SU-DHL-6 (cell line): Measurements from ENCODE around the gene TPR.

Experiments
- CTCF ChIP-seq: fragments of 200-600 bp; sonication (generic); IDR thresholded peaks from one replicate; pipeline ENCODE4 v1.5.1; 2017; ENCODE audit warnings: antibody characterized with exemption, mild to moderate bottlenecking, low read length, moderate library complexity; ENCODE audit not compliant: insufficient read depth, poor library complexity, severe bottlenecking
- EZH2phosphoT487 ChIP-seq: fragments of 200-600 bp; sonication (generic), shearing (Covaris generic); conservative IDR thresholded peaks from 2 replicates; pipeline ENCODE4 v1.6.1; 2018; ENCODE audit warnings: mild to moderate bottlenecking, antibody characterized with exemption, low read length, moderate library complexity, mixed read lengths

DNA sequence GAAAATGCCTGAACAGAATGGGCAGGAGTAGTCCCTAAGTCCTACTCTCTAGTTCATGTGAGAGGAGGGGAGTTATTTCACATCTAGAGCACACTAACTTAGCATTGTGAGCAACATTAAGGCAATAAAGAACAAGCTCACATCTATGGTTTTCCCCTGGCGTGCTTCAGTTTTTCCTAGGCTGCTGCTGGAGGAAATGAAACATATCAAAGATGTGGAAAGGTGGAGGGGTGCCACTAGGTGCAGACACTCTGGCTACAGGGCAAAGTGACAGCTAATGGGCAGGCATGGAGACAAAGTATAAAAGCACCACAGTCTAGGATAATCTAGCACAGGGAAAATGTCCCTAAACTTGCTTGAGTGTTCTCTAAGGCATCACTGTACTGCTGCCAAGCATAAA lies 82.2 kb downstream of the TPR start:
- TF ChIP-seq CTCF (no peak), EZH2phosphoT487 (no peak)
